Measurements from ENCODE around the gene KRTAP19-7.

DNA sequence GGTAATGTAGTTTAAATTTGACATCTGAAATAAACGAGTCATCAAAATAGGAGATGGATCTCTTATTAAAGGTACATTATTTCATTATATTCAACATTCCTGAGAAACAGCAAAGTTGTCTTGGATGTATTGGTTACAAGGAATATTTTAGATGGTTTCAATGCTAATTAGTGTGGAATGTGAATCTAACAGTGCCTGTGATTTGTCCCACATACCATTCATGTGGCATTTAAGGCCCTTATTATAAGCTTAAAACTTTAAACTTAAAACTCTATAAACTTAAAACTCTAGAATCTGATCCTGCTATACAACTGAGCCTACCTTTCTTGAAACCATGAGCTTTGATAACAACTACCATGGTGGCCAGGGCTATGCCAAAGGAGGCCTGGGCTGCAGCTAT, 39.7 kb upstream of the KRTAP19-7 start, which contains the start of gene KRTAP22-1:
- TF ChIP-seq, protein P1, sequence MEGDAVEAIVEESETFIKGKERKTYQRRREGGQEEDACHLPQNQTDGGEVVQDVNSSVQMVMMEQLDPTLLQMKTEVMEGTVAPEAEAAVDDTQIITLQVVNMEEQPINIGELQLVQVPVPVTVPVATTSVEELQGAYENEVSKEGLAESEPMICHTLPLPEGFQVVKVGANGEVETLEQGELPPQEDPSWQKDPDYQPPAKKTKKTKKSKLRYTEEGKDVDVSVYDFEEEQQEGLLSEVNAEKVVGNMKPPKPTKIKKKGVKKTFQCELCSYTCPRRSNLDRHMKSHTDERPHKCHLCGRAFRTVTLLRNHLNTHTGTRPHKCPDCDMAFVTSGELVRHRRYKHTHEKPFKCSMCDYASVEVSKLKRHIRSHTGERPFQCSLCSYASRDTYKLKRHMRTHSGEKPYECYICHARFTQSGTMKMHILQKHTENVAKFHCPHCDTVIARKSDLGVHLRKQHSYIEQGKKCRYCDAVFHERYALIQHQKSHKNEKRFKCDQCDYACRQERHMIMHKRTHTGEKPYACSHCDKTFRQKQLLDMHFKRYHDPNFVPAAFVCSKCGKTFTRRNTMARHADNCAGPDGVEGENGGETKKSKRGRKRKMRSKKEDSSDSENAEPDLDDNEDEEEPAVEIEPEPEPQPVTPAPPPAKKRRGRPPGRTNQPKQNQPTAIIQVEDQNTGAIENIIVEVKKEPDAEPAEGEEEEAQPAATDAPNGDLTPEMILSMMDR (IDR thresholded peaks at IDR 0.05; ENCODE audit: poor library complexity), result no peak
- no peak for TF ChIP-seq EZH2phosphoT487 (IDR thresholded peaks at IDR 0.05; ENCODE audit: low read depth, severe bottlenecking, unreplicated experiment)

All from hepatocyte (in vitro differentiated cells).